Measurements from ENCODE around the gene MS4A4A.

The MS4A4A gene

GRCh38 chr11:60349990-60350389, 69.5 kb downstream of the MS4A4A start:
- H3K36me3 ChIP-seq (ENCODE audit: insufficient read depth, insufficient read length, low read length) = no peaks in the 10 kb centered on the region
- H3K4me1 ChIP-seq (ENCODE audit: insufficient read depth, insufficient read length) = no peaks in the 10 kb centered on the region
- no peak overlapping the region for H3K4me3 ChIP-seq (ENCODE audit: insufficient read length, low read depth)
- TF ChIP-seq ZNF274 (IDR thresholded peaks at IDR 0.05; ENCODE audit: low read depth, low read length) (no peak), SUZ12 (IDR thresholded peaks at IDR 0.05; ENCODE audit: extremely low read depth, insufficient read depth, insufficient read length) (no peak), YY1 (IDR thresholded peaks at IDR 0.05; ENCODE audit: insufficient read depth, insufficient read length) (no peak)
- DNase-seq (ENCODE audit: low read depth, low spot score) = no peak
- no peak overlapping the region for H3K9ac ChIP-seq (ENCODE audit: insufficient read length, low read depth)
- H3K9me3 ChIP-seq (ENCODE audit: insufficient read depth, low read length) = peaks cover under 1% of the 10 kb centered on the region; the same call in 1 of the 2 replicates
- no peaks in the 10 kb centered on the region for H3K27me3 ChIP-seq (ENCODE audit: insufficient read depth, insufficient read length)

GRCh38 chr11:60357771-60358170, 77.3 kb downstream of the MS4A4A start:
- no peak overlapping the region for H3K9ac ChIP-seq (ENCODE audit: insufficient read length, low read depth)
- H3K9me3 ChIP-seq (ENCODE audit: insufficient read depth, low read length) = peaks cover 25% of the 10 kb centered on the region
- H3K4me3 ChIP-seq (ENCODE audit: insufficient read length, low read depth) = no peak overlapping the region
- H3K36me3 ChIP-seq (ENCODE audit: insufficient read depth, insufficient read length, low read length) = no peaks in the 10 kb centered on the region
- TF ChIP-seq YY1 (IDR thresholded peaks at IDR 0.05; ENCODE audit: insufficient read depth, insufficient read length) = no peak
- TF ChIP-seq SUZ12 (IDR thresholded peaks at IDR 0.05; ENCODE audit: extremely low read depth, insufficient read depth, insufficient read length) = no peak
- no peak for TF ChIP-seq ZNF274 (IDR thresholded peaks at IDR 0.05; ENCODE audit: low read depth, low read length)
- no peaks in the 10 kb centered on the region for H3K4me1 ChIP-seq (ENCODE audit: insufficient read depth, insufficient read length)
- no peaks in the 10 kb centered on the region for H3K27me3 ChIP-seq (ENCODE audit: insufficient read depth, insufficient read length)
- DNase-seq (ENCODE audit: low read depth, low spot score) = no peak

All from NT2/D1 (cell line).